Loucy (cell line): ENCODE results near the gene BMPER.

Source experiments
- H2AFZ ChIP-seq: fragments of 200-600 bp; sonication (generic); 2 replicates; pipeline ENCODE4 v1.6.0; 2016; ENCODE audit warnings: antibody characterized with exemption, mild to moderate bottlenecking, low read length, moderate library complexity
- H3F3A ChIP-seq: fragments of 200-600 bp; 2 replicates; pipeline ENCODE4 v1.6.0; 2016; ENCODE audit warnings: antibody characterized with exemption, low read depth, mild to moderate bottlenecking
- H3K27me3 ChIP-seq: fragments of 200-600 bp; sonication (generic); 2 replicates; pipeline ENCODE4 v1.6.1; 2014; ENCODE audit warnings: low read length, mild to moderate bottlenecking; ENCODE audit not compliant: insufficient read depth, poor library complexity, severe bottlenecking
- H3K36me3 ChIP-seq: fragments of 200-600 bp; sonication (generic); 2 replicates; pipeline ENCODE4 v1.6.1; 2016; ENCODE audit warnings: low read length; ENCODE audit not compliant: insufficient read depth
- H3K4me1 ChIP-seq: fragments of 200-600 bp; sonication (generic); 2 replicates; pipeline ENCODE4 v1.5.1; 2014; ENCODE audit warnings: low read length, mild to moderate bottlenecking; ENCODE audit not compliant: insufficient read depth, poor library complexity, severe bottlenecking
- H3K4me2 ChIP-seq: fragments of 200-600 bp; sonication (generic); 2 replicates; pipeline ENCODE4 v1.6.0; 2014; ENCODE audit warnings: antibody characterized with exemption, low read length, low read depth, mild to moderate bottlenecking; ENCODE audit not compliant: poor library complexity, severe bottlenecking
- H3K4me3 ChIP-seq: fragments of 200-600 bp; sonication (generic); 2 replicates; pipeline ENCODE4 v1.5.1; 2014; ENCODE audit warnings: low read length, mild to moderate bottlenecking, mixed read lengths; ENCODE audit not compliant: poor library complexity, severe bottlenecking
- H3K79me2 ChIP-seq: fragments of 200-600 bp; sonication (generic); 2 replicates; pipeline ENCODE4 v1.6.1; 2014; ENCODE audit warnings: low read length; ENCODE audit not compliant: insufficient read depth
- H3K9ac ChIP-seq: fragments of 200-600 bp; sonication (generic); 2 replicates; pipeline ENCODE4 v1.6.0; 2014; ENCODE audit warnings: mild to moderate bottlenecking, low read depth, low read length, moderate library complexity; ENCODE audit not compliant: poor library complexity, severe bottlenecking
- H3K9me2 ChIP-seq: fragments of 200-600 bp; sonication (generic); replicated peaks from 2 replicates; pipeline ENCODE4 v1.6.1; 2016; ENCODE audit warnings: low read depth, low read length, mixed read lengths
- H3K9me3 ChIP-seq: fragments of 200-600 bp; sonication (generic); 2 replicates; pipeline ENCODE4 v1.6.1; 2014; ENCODE audit warnings: mild to moderate bottlenecking, antibody characterized with exemption, low read length, low read depth; ENCODE audit not compliant: insufficient read depth
- H4K20me1 ChIP-seq: fragments of 200-600 bp; sonication (generic); 2 replicates; pipeline ENCODE4 v1.6.0; 2014; ENCODE audit warnings: antibody characterized with exemption, low read length, mild to moderate bottlenecking; ENCODE audit not compliant: insufficient read depth, poor library complexity, severe bottlenecking
- CTCF ChIP-seq: fragments of 200-600 bp; sonication (generic); conservative IDR thresholded peaks from 2 replicates; pipeline ENCODE4 v1.5.1; 2014; ENCODE audit warnings: mild to moderate bottlenecking, antibody characterized with exemption, low read length
- EZH2phosphoT487 ChIP-seq: fragments of 200-600 bp; IDR thresholded peaks from 2 replicates; pipeline ENCODE4 v1.6.1; 2018; ENCODE audit warnings: antibody characterized with exemption, mild to moderate bottlenecking, moderate library complexity, borderline replicate concordance

Gene BMPER

GRCh38 chr7:34136698-34137097 lies 231.4 kb downstream of the BMPER start:
- Histone ChIP-seq H2AFZ (no peak overlapping the region), H3F3A (no peaks in the 10 kb centered on the region), H3K4me2 (no peak overlapping the region), H4K20me1 (no peaks in the 10 kb centered on the region), H3K27me3 (no peaks in the 10 kb centered on the region), H3K9ac (no peak overlapping the region), H3K36me3 (no peaks in the 10 kb centered on the region), H3K9me2 (no peaks in the 10 kb centered on the region), H3K79me2 (no peaks in the 10 kb centered on the region), H3K4me1 (no peaks in the 10 kb centered on the region), H3K9me3 (no peaks in the 10 kb centered on the region), H3K4me3 (no peak overlapping the region)
- TF ChIP-seq CTCF (no peak), EZH2phosphoT487 (no peak)

GRCh38 chr7:34137176-34137575 lies 231.8 kb downstream of the BMPER start:
- no peaks in the 10 kb centered on the region for H3K27me3 ChIP-seq
- H3K4me3 ChIP-seq, result no peak overlapping the region
- no peaks in the 10 kb centered on the region for H3K4me1 ChIP-seq
- no peaks in the 10 kb centered on the region for H3K9me3 ChIP-seq
- H3F3A ChIP-seq, result no peaks in the 10 kb centered on the region
- H3K36me3 ChIP-seq, result no peaks in the 10 kb centered on the region
- H3K9ac ChIP-seq, result no peak overlapping the region
- no peak overlapping the region for H2AFZ ChIP-seq
- no peaks in the 10 kb centered on the region for H3K79me2 ChIP-seq
- H3K4me2 ChIP-seq, result no peak overlapping the region
- no peaks in the 10 kb centered on the region for H3K9me2 ChIP-seq
- TF ChIP-seq EZH2phosphoT487 (no peak), CTCF (no peak)
- H4K20me1 ChIP-seq, result no peaks in the 10 kb centered on the region

GRCh38 chr7:34138483-34138882 lies 233.1 kb downstream of the BMPER start:
- no peaks in the 10 kb centered on the region for H3F3A ChIP-seq
- H4K20me1 ChIP-seq, result no peaks in the 10 kb centered on the region
- no peaks in the 10 kb centered on the region for H3K36me3 ChIP-seq
- no peaks in the 10 kb centered on the region for H3K27me3 ChIP-seq
- TF ChIP-seq CTCF, result no peak
- TF ChIP-seq EZH2phosphoT487, result no peak
- H3K4me2 ChIP-seq, result no peak overlapping the region
- H3K4me1 ChIP-seq, result no peaks in the 10 kb centered on the region
- no peak overlapping the region for H2AFZ ChIP-seq
- H3K79me2 ChIP-seq, result no peaks in the 10 kb centered on the region
- no peaks in the 10 kb centered on the region for H3K9me3 ChIP-seq
- no peak overlapping the region for H3K9ac ChIP-seq
- no peak overlapping the region for H3K4me3 ChIP-seq
- H3K9me2 ChIP-seq, result no peaks in the 10 kb centered on the region
